Measurements from ENCODE around the gene HEPN1.

DNA sequence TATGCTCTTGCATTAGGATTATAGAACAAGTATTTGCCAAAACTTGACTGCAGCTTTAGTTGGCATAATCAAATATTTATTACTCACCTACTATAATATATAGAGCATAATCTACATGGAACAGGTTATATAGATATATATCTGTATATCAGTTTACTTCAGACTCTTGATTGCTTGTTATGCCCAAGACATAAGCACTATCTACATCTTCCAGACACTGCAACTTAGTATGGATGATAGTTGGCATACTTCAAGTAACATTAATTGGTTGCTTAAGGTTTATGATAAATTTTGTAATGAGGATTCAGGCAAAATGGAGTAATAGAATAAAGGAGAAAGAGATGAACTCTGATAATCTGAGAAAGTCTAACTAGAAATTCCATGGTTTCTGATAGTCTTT is 36.0 kb downstream of the HEPN1 start:
- TF ChIP-seq CTCF (IDR thresholded peaks at IDR 0.05) (no peak), POLR2A (IDR thresholded peaks at IDR 0.05) (no peak)

Data from right lobe of liver (tissue), 4 donors.